GM21576 (cell line): Measurements from ENCODE around the gene INAFM2.

Experiments
- ATAC-seq: cut with Tn5 transposase; IDR thresholded peaks from one replicate; pipeline ENCODE4 v1.9.1; 2021; ENCODE audit warnings: mild to moderate bottlenecking, moderate library complexity; ENCODE audit not compliant: unreplicated experiment

INAFM2 gene

DNA sequence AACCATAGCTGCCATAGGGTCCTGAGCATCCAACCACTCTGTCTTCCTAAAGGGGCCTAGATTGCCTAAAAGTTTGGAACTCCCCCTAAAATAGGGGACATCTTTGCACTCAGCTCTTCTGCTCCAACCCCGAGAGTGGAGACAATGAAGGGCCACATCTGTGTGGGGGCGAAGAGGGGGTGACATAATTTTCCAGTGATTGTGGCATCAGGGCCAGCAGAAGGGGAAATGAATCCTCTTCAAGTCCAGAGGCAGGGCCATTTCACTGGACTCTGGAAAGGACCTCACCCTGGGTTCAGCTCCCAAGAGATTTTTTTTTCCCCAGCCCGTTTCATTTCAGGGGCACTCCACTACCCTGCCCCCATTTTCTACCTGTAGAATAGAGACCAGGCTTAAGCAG is 36.0 kb upstream of the INAFM2 start:
- ATAC-seq = no peak

GRCh38 chr15:40287968-40288367 is 35.5 kb upstream of the INAFM2 start:
- ATAC-seq = no peak

DNA sequence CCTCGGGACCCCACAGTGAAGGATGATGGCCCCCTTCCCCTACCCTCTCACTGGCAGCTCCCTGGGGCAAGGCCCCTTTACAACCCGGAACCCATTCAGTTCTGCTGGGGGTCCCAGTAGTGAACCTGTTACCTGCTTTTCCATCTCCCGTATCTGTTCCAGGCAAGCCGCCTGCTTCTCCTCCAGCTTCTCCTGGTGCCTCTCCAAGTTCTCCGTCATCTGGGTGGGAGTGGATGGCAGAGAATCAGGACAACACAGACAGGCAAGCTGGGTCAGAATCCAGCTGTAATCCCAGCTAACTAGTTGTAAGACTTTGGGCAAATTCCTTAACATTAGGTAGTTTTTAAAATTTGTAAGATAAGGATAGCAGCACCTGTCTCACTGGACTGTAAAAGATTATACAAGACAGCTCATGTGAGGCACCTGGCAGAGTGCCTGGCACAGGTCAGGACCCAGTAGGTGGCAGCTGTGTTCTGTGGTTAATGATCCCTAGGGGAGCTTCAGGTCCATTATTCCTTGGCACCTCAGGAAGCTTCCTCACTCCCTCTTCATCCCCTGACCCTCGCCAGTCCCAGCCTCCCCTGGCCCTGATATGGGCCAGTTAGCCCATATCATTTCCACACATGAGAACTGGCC is 34.2 kb upstream of the INAFM2 start:
- no peak for ATAC-seq

- ATAC-seq = no peak
Measured at GRCh38 chr15:40290545-40290917, 33.0 kb upstream of the INAFM2 start.

- ATAC-seq = no peak
Measured at GRCh38 chr15:40290918-40291574, 32.4 kb upstream of the INAFM2 start.

DNA sequence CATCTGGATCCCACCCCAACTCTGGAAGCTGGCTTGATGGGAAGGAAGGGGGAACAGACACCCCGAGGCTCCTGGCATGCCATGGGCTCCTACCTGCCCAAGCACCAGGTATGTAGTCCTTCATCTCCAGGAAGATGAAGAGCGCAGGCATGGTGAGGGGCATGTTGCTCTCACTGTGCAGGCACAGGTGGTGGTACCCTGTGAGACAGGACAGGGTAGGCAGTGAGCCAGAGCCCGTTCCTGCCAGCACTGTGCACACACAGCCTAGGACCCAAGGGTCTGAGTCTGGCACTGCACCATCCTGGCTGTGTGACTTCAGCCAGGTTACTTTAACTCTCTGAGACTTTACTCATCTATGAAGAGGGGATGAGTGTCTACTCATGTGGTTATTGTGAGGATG is 31.2 kb upstream of the INAFM2 start:
- no peak for ATAC-seq

DNA sequence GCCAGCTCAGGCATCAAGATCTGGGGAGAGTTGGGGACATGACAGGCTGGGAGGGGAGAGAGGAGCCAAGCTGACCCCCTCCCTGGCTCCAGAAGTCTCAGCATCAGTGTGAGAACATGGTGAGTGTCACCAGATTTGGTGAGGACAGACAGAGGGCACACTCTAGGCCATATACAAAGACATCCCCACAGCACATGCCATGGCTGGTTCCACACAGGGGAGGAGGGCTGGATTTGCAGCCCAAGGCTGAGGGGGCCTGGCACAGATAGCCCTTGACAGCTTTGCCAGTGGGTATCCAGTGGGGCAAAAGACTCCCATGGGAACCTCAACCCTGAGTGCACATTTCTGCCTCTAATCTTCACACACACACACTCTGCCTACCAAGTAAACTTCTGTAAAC is 30.5 kb upstream of the INAFM2 start:
- ATAC-seq = no peak

DNA sequence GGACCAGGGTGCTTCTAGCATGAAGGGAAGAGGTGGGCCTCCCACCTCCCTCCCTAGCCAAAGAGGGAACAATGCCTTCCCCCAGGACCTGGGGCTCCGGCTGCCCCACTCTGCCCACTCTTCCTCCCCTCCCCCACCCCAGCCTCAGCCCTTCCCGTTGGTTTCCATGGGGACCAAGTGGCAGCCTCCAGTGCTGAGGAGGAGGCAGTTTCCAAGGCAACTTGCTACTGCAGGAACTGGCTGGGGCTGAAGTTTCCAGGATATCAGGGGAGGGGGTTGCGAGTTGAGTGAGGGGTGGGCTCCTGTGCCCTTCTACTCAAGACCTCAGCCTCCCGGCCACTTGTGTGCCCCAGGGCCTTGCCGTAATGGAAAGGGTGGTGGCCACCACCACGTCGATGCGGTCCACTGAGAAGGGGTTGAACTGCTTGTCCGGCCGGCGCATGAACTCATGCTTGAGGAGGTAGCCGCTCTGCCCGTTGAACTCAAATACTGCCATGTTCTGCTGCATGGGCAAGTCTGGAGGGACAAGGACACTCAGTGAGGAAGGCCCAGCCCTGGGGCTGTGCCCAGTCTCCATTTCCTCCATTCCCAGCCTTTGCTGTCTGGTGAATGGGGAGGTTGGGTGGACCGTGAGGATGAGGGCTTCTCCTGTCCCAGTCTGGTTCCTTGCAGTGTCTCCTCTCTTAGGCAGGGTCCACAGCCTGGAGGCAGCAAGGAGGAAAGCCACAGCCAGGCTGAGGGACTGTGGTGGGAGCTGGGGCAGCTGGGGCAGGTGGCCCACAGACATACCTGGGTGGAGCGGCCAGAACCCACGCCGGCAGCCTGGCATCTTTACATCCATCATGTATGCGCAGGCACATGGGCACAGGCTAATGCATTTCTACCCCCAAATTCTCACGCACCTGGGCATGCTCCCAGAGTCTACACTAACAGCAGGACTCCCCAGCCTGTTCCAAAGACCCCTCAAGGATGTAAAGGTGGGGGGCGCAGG is 29.3 kb upstream of the INAFM2 start:
- no peak for ATAC-seq

DNA sequence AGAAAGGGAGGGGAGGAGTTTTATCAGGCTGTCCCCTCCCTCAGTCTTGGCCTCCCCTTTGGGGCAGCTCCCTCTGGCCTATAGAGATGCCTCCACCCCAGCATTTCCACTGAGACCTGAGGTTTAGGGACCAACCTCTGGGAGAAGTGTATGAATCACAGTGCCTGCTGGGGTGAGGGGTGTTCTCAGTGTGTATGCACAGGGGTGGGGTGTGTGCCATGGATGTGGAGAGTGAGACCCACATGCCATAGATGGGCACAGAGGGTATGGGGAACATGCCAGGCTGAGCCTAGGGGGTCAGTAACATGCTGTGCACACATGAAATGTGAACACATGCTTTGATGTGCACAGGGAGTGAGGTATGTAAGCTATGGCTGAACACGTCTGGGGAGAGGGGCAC is 28.2 kb upstream of the INAFM2 start:
- no peak for ATAC-seq

- no peak for ATAC-seq
Measured at GRCh38 chr15:40295877-40296560, 27.5 kb upstream of the INAFM2 start.

DNA sequence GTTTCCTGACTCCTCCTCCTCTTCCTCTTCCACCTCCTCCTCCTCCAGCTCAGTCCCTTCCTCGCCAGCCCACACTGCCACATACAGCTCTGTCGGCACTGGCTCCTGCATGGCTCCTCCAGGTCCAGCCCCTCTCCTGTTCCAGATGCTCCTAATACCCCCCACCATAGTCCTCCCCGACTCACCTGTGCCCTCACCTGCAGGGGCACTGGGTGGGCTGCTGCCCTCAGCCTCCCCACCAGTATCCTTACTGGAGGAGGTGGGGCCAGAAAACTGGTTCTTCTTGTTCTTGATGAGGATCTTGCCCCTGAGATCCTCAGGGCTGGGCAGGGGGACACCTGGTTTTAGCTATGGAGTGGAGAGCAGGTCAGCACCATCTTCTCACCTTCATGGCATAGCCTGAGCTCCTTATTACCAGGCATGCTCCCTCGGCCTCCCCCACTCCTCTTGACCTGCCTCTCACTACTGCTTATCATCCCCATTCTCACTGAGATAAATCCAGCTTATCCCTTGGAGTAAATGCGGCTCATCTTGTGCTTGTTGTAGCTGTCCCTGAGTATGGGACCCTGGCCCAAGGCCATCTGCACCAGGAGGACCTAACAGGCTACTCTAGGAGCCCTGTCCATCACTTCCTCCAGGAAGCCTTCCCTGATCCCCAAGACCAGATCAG is 26.8 kb upstream of the INAFM2 start:
- ATAC-seq = no peak

- ATAC-seq = no peak
Measured at GRCh38 chr15:40297356-40297755, 26.1 kb upstream of the INAFM2 start.

DNA sequence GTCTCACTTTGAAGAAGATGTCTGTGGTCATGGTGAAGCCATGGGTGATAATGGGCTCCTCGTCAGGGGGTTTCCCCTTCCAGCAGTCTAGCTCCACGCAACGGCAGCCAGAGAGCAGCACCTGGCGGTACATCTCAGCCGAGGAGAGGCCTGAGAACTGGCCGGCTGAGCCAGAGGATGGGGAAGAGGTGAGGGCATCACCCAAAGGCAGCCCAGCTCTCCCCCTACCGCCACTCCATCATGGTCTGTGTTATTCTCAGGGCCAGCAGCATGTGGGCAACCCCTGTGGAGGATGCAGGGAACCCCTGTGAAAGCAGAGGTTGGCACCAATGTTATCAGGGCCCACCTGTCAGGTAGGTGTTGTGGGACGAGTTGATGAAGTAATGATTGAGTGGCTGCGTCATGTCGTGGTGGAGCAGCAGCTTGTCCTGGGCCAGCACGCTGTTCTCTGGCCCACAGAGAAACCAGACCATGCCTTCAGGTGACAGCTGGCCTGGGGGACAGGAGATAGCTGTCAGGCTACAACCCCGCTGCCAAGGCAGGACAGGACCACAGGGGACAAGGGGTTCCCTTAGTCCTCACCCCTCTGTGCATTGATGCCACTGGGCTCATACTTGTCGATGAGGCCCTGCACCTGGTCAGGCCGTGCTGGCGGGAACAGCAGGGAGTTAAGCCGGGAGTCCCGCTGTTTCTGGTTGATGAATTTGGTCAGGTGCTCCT is 25.1 kb upstream of the INAFM2 start:
- ATAC-seq = no peak

- ATAC-seq = no peak
Measured at GRCh38 chr15:40300367-40300766, 23.1 kb upstream of the INAFM2 start.

DNA sequence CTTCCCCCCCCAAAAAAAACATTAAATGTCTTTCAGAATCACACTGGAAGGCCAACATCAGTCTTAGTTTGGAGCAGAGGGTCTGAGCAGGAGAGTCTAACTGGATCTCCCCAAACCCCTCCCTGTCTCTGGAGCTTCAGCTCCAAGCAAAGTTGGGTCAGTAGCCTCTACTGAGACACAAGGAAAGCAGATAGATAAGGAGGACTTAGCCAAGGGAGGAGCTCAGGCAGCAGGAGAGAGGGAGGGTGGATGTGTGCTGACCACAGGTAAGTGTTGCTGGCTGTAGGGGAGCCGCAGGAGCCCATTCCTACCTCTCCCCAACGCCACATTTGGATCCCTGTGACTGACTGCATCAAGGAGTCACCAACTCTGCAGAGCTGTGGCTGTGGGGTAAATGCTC is 22.7 kb upstream of the INAFM2 start:
- ATAC-seq = no peak

GRCh38 chr15:40301467-40302179 is 21.9 kb upstream of the INAFM2 start:
- no peak for ATAC-seq

DNA sequence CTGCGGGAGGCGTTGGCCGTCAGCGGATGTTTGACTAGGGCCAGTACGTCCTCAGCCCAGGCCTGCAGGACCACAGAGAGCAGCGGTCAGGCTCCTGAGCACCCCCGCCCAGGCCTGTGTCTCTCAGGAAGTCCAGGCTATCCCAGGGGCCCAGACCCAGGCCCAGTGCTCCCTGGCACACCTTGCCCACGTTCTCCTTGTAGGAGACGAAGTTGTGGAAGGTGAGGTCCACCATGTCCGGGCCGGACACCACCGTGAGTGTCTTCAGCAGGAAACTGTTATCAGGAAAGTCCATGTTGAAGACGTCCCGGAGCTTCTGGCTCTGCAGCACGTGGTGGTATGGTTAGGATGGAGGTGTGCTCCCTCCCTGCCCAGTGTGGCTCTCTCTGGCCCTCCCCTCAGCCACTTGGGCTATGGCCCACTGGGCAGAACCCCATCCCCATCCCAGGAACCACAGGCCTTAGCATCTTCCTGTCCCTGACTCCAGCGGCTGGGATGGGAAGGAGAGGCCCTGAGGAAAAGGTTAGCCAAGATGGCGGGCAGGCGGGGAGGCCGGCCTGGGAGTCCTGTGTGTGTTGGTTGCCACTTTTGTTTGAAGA is 21.1 kb upstream of the INAFM2 start:
- ATAC-seq = no peak

- no peak for ATAC-seq
Measured at GRCh38 chr15:40302981-40303380, 20.5 kb upstream of the INAFM2 start.

DNA sequence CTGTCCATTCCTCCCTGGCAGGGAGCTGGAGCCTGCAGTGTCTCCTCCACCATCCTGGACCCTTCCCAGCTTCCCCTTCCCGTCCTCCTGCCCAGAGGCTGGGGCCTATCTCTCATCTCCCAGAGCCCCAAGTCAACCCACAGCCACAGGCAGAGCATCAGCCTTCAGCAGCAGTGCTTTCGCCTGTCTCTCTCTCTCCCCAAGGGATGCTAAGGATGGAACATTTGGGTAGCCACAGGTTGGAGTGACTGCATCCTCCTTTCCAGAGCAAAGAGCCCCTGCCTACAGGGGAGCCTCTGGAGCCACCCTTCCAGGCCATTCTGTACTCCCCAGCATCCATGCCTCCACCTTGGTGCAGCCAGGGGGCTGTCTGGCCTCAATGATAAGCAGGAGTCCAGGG is 19.9 kb upstream of the INAFM2 start:
- no peak for ATAC-seq
